ENCODE results near the gene SCN3A.

The SCN3A gene

DNA sequence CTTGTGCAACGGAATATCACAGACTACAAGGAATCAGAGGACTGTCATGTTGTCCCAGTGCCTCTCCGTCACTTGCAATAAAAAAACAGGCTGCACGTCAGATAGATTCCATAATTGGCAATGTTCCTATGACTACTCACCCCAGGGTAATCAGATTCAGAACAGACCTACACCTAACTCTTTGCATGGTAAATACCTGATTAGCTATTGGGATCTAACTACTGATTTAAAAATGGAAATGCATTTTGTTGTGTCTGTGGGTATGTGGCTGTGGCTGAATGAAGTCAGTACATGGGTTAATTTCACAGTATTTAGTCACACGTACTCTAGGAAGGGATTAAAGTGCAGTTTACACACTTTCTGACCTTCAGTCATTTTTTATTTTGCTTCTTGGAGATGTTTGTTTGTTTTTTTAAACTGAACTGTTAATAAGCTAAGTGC, 91.7 kb downstream of the SCN3A start:
- DNase-seq (ENCODE audit: low read depth): no peak

- DNase-seq (ENCODE audit: low read depth): no peak
These were observed 93.5 kb downstream of the SCN3A start for GRCh38 chr2:165110394-165110793.

- no peak for DNase-seq (ENCODE audit: low read depth)
These were observed 93.9 kb downstream of the SCN3A start for GRCh38 chr2:165109915-165110314.

DNA sequence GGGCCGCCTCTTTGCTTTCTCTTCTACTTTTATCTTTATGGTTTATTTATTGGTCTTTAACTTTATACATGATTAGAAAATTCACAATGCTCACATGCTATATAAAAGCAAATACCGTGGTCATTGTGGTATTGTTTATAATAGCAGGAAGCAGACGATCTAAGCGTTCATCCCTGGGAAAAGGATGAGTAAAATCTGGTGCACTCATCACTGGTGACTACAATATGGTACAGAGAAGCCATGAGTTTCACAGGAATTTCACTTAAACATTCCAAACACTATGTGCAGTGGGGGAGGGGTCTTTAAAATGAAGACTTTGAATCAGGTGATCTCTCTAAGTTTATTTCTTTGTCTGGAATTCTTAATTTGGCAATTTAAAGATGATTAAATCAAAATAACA, 97.9 kb downstream of the SCN3A start:
- no peak for DNase-seq (ENCODE audit: low read depth)

DNA sequence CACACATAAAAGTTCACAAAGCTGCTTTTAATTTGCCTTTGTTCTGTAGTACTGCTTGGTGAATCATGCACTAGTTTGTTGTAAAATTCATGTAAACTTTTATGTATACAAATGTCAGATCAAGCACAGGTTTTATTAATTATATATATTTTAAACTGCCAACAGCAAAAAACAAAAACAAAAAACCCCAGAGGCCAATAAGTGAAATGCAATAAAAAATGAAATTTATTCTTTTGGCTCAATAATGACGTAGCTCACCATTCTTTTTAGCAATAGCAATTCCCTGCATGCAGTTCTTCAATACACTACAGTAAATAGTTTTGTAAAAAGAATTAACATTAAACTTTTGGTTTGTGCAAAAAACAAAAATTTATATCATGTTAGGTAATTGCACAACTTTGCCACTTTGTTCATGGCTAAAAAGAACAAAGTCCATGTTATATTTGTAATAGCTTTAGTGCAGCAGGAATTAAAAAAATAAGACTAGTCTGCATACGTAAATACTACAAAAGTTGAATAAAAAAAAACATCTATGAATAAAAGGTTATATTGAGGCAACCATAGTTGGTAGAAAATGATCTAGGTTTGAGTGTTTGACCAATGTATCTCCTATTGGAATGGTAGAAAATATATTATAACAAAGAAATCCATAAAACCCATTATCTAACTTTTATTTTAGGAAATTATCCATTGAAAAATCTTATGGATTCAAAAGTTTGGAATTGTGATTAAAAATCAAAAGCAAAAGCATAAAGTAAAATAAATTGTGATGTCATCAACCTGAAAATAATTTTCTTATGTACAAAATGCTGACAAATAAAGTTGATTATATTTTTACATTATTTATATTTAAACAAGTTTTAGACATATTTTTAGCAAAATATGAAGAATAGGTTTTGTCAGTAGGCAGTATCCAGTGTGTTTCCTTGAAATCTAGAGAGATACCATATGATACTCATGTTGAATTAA, 115.6 kb downstream of the SCN3A start:
- DNase-seq (ENCODE audit: low read depth): no peak

DNA sequence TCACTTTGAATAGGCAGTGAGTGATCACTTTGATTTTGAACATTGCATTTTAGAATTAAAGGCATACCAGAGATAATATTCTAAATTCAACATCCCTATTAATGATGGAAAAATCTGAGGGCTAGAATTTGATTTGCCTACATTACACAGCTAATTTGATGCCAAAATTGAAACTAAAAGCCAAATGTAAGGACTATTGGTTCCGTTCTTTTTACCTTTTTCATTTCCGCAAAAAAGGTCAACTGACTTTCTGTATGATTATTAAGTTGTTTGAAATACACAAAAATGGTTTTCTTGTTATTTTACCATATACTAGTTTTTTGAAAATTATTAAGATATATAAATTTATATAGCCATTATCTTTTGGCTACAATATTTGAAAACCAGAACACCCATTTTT, 117.5 kb downstream of the SCN3A start:
- no peak for DNase-seq (ENCODE audit: low read depth)

GRCh38 chr2:165083326-165083725, 120.5 kb downstream of the SCN3A start:
- DNase-seq (ENCODE audit: low read depth): no peak

- DNase-seq (ENCODE audit: low read depth): no peak
These were observed 121.4 kb downstream of the SCN3A start for GRCh38 chr2:165082479-165082878.

DNA sequence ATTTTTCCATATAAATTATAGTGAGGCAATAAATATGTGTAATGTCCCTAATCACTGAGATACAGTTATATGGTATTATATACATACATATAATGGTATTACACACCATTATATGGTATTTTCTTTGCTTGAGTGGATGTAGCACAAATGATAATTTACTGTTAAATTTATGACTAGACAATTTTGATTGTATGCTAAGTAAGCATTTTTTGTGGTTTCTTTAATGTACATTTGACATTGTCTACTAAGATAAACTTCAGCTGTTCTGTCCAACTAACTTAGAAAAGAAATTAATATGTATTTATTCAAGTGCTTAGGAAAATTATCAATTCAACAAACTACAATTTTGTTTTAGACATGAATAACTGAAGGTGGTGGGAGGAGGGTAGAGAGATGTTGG, 122.6 kb downstream of the SCN3A start:
- DNase-seq (ENCODE audit: low read depth): no peak

DNA sequence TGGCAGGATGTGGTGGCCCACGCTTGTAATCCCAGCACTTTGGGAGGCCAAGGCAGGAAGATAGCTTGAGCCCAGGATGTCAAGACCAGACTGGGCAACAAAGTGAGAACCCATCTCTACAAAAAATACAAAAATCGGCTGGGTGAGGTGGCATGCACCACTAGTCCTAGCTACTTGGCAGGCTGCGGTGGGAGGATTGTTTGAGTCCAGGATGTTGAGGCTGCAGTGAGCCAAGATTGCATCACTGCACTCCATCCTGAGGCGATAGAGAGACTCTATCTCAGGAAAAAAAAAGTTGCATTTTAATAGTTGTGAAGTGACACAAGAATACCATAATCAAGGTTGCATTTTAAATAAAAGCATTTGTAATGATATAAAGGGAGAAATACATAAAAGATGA, 124.4 kb downstream of the SCN3A start:
- no peak for DNase-seq (ENCODE audit: low read depth)

DNA sequence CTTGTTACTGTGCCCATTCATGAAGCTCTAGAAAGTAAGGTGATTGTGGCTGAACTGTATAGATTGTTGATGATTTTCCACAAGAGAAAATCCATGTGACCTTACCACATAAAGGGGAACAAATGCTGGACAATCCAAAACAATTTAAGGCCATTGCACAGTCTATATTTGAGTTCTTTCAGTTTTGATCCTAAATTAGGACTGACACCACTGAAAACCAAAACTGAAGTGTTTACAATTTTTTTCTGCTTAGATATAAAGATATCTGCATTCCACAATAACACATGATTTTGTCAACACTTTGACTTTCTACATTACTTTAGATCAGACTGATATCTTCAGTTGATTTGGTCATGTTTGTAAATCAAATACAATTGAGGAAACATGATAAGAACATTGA, 124.9 kb downstream of the SCN3A start:
- DNase-seq (ENCODE audit: low read depth): no peak

GRCh38 chr2:165074884-165075283, 129.0 kb downstream of the SCN3A start:
- DNase-seq (ENCODE audit: low read depth): no peak

DNA sequence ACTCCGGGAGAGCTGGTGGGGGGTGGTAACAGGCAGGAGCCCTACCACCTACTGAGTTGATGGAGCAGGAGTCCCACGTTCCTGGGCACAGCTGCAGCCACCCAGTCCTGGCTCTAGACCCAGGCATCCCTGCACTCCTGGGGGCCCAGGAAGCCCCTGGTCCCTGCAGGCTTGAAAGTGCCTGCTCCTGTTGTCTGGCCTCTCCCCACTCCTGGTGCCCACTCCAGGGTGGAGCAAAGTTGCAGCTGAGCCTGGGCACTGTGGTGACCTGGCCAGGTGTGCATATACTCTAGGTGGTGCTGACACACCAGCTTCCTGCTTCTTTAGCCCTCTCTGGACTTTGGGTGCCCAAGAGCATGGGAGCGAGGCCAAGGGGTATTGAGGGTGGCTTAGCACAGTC, 129.5 kb downstream of the SCN3A start:
- DNase-seq (ENCODE audit: low read depth): no peak

DNA sequence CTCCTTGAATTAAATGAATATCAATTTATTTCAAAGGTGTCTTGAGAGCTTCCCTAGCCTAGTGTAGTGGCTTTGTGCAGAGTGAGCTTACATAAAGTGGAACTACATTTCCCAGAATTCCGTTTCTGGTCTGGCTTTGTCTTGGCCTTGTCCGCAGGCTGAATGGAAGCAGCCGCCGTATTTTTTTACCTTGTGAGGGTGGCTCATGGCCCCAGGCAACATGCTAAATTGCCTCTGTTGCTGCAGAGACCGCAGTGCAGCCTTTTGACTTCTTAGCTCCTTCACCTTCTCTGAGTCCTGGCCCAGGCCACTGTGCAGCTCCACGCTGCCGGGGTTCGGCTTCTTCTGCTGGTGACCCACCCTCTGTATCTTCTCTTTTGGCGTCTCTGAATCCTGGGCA, 133.8 kb downstream of the SCN3A start:
- DNase-seq (ENCODE audit: low read depth): no peak

DNA sequence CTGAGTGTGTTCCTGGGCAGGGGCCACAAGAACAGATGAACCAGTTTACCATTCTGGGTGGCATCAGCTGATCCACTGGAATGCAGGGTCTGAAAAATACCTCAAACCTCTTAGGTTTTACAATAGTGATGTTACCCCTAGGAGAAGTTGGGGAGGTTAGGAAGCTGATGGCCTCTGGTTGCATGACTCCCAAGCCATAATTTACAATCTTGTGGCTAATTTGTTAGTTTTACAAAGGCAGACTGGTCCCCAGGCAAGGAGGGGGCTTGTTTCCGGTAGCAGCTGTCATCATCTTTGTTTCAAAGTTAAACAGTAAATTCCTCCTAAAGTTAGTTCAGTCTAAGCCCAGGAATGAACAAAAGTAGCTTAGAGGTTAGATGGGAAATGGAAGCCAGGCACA, 134.7 kb downstream of the SCN3A start:
- DNase-seq (ENCODE audit: low read depth): no peak

GRCh38 chr2:165068487-165068757, 135.4 kb downstream of the SCN3A start:
- no peak for DNase-seq (ENCODE audit: low read depth)

DNA sequence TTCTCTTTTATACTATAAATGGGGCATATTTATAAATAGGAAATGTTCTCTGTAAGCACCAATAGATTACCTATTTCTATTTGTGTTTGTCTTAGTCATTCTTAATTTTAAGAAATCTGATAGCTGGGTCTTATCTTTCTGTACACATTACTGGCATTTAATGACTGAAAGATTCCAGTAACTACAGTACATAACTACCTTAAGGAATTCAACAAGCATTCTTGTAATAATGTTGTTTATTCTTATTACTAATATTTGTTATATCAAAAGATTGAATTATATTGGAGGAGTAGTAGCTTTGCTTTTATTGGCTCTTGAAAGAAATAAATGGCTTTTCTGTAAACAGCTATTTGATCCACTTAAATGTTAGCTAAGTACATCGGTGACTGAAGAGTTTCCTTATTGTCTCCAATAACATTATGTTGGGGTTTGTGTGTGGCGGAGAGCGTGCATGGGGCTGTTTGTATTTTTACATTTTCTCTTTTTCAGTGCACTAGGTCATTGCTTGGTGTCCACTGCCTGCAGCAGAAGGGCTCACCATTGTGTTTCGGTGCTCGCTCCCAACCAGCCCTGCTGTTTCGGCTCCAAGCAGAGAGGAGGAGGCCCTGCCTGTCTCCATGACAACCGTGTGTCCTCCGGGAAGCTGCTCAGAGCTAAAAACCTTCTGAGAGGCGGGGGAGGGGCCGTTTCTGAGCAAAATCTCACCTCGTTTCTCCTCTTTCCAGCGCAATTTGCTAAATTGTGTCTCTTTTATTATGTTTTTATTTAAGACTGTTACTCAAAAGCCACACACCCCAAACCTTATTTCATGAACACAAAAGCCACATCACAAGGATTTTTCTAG, 136.0 kb downstream of the SCN3A start:
- DNase-seq (ENCODE audit: low read depth): no peak

DNA sequence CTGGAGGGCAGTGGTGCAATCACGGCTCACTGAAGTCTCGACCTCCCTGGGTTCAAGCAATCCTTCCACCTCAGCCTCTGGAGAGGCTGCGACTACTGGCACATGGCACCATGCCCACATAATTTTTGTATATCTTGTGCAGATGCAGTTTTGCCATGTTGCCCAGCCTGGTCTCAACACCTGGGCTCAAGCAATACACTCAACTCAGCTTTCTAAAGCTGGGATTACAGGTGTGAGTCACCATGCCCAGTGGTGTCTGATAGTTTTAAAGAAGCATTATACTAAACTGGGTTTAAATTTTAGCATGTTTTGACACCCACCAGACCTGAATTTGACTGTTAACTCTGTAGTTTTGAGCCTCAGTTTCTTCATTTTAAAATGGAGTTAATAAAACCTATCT, 139.1 kb downstream of the SCN3A start:
- no peak for DNase-seq (ENCODE audit: low read depth)

- no peak for DNase-seq (ENCODE audit: low read depth)
These were observed 143.4 kb downstream of the SCN3A start for GRCh38 chr2:165060411-165060810.

DNA sequence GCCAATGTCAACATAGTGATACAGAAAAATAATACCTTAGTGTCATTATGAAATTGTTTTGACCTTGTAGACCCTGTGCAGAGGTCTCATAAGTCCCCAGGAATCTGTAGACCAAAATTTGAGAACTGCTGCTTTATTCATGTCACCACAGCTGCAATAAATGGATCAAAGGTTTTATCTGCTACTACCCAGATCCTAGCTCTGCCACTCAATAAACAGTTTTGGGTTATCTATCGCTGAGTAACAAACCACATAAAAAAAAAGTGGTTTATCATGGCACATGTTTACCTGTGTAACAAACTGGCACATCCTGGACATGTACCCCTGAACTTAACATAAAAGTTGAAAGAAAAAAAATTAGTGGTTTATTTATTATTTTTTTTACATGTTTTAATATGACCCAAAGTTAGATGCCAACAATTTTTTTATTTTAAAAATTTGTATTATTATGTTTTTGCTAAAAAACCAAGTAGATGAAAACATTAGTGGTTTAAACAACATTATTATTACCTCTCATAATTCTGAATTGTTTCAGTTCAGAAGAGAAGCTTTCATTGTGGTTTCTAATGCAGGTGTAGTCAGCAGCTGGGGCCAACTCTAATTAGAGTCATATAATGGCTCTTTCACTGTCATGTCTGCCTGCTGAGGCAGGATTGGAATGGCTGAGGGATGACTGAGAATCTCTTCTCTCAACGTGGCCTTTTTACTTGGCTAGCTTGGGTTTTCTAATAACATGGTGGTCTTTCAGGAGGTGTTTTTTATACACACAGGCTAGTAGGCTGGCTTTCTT, 145.2 kb downstream of the SCN3A start:
- DNase-seq (ENCODE audit: low read depth): no peak

DNA sequence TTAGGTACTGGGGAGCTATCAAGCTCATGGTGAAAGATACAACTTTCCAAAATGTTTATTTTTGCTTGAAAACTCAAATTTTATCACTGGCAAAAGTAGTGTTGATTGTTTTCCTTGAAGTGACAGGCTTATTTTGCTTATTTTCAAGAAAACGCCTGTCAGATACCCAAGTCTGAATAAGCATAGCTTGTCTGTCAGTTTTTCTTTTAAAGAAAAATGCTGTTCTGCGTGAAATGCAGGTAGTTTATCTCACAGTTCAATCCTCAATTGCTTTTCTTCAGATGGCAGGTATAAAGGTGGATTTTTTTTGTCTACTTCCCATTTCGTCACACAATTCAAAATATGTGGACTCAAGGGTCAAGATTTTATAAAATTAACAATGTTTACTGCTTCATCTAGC, 145.9 kb downstream of the SCN3A start:
- no peak for DNase-seq (ENCODE audit: low read depth)

DNA sequence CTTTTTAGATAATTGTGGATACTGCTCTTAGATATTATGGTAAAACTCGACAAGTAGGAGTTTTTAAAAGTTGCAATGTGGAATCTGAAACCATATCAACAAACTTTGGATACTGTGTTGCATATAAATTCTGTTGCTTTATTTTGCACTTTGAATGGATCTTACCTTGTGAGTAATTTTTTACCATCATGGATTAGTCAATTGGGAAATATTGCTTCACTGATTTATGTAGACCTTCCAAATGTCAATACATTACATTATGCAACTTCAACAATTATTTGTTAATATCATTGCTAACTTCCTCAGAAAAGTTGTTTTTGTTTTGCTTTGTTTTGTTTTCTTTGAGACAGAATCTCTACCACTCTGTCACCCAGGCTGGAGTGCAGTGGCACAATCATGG, 146.5 kb downstream of the SCN3A start:
- no peak for DNase-seq (ENCODE audit: low read depth)

GRCh38 chr2:165056564-165056963, 147.3 kb downstream of the SCN3A start:
- no peak for DNase-seq (ENCODE audit: low read depth)

Data from activated gamma-delta T cell treated with anti-CD3 and anti-CD28 coated beads, Interleukin-2, amount 50 U/mL, for 16 hours (primary cell).